Mesenchymal stem cell (in vitro differentiated cells and primary cell): ENCODE measurements around the gene NDFIP1.
"Not testable (repeated sequence)": the region's sequence is repeated elsewhere in the genome, so short reads cannot be mapped to it uniquely, and the experiment has no call there.

ENCODE experiments used
- DNase-seq: peaks from one replicate; pipeline ENCODE4 v3.0.0-alpha.2; 2013
- H2AFZ ChIP-seq: one replicate; pipeline ENCODE4 v1.6.1; 2013; ENCODE audit warnings: low read depth, mild to moderate bottlenecking, control low read depth, inconsistent platforms, low read length, moderate library complexity
- H2AK5ac ChIP-seq: 2 replicates; pipeline ENCODE4 v1.6.1; 2013; ENCODE audit warnings: low read length, moderate library complexity, mild to moderate bottlenecking, inconsistent platforms; ENCODE audit not compliant: severe bottlenecking
- H2BK120ac ChIP-seq: one replicate; pipeline ENCODE4 v1.6.1; 2013; ENCODE audit warnings: low read depth, mild to moderate bottlenecking, inconsistent platforms, low read length, moderate library complexity
- H2BK12ac ChIP-seq, 2 experiments: one replicate each; pipeline ENCODE4 v1.6.1; 2013; ENCODE audit warnings: inconsistent platforms in 2 of 2, low read length in 2 of 2, mild to moderate bottlenecking in 2 of 2, moderate library complexity in 2 of 2, control low read depth in 1 of 2
- H2BK15ac ChIP-seq: one replicate; pipeline ENCODE4 v1.6.1; 2013; ENCODE audit warnings: mild to moderate bottlenecking, low read depth, inconsistent platforms; ENCODE audit not compliant: poor library complexity, severe bottlenecking
- H2BK5ac ChIP-seq: 2 replicates; pipeline ENCODE4 v1.6.1; 2013; ENCODE audit warnings: low read depth, mild to moderate bottlenecking, low read length, control low read depth, inconsistent platforms; ENCODE audit not compliant: poor library complexity, severe bottlenecking
- H3K14ac ChIP-seq, 2 experiments: one replicate each; pipeline ENCODE4 v1.6.1; 2013; ENCODE audit warnings: inconsistent platforms in 2 of 2, low read length in 2 of 2, control low read depth in 1 of 2, mild to moderate bottlenecking in 1 of 2, moderate library complexity in 1 of 2
- H3K18ac ChIP-seq, 2 experiments: one replicate each; pipeline ENCODE4 v1.6.1; 2013; ENCODE audit warnings: inconsistent platforms in 2 of 2, low read length in 2 of 2, control low read depth in 1 of 2, low read depth in 1 of 2, mild to moderate bottlenecking in 1 of 2
- H3K23ac ChIP-seq, 2 experiments: one replicate each; pipeline ENCODE4 v1.6.1; 2013; ENCODE audit warnings: inconsistent platforms in 2 of 2, low read length in 2 of 2, mild to moderate bottlenecking in 2 of 2, moderate library complexity in 2 of 2, control low read depth in 1 of 2
- H3K27ac ChIP-seq: 2 replicates; pipeline ENCODE4 v1.5.1; 2013; ENCODE audit warnings: mild to moderate bottlenecking, moderate library complexity, low read length, control low read depth, inconsistent platforms; ENCODE audit not compliant: poor library complexity, severe bottlenecking
- H3K27me3 ChIP-seq, 2 experiments: 2 replicates each; pipeline versions ENCODE4 v1.6.1 to v1.7.0; 2013; ENCODE audit warnings: low read length in 2 of 2, mild to moderate bottlenecking in 2 of 2, moderate library complexity in 2 of 2, control low read depth in 1 of 2, inconsistent platforms in 1 of 2; ENCODE audit not compliant: control insufficient read depth in 1 of 2, insufficient read depth in 1 of 2
- H3K36me3 ChIP-seq, 2 experiments: 2 replicates each; pipeline versions ENCODE4 v1.6.1 to v1.7.0; 2013; ENCODE audit warnings: low read length in 2 of 2, control low read depth in 1 of 2, inconsistent platforms in 1 of 2, low read depth in 1 of 2, mild to moderate bottlenecking in 1 of 2; ENCODE audit not compliant: insufficient read depth in 2 of 2, control insufficient read depth in 1 of 2
- H3K4ac ChIP-seq, 2 experiments: one replicate each; pipeline ENCODE4 v1.6.1; 2013; ENCODE audit warnings: inconsistent platforms in 2 of 2, low read length in 2 of 2, mild to moderate bottlenecking in 2 of 2, moderate library complexity in 2 of 2, control low read depth in 1 of 2, low read depth in 1 of 2
- H3K4me1 ChIP-seq: 2 replicates; pipeline ENCODE4 v1.6.1; 2013; ENCODE audit warnings: low read depth, low read length, control low read depth; ENCODE audit not compliant: control insufficient read depth, insufficient read depth
- H3K4me2 ChIP-seq: 2 replicates; pipeline ENCODE4 v1.6.1; 2013; ENCODE audit warnings: low read length, mild to moderate bottlenecking, inconsistent platforms; ENCODE audit not compliant: poor library complexity, severe bottlenecking
- H3K4me3 ChIP-seq, 2 experiments: 2 replicates each; pipeline versions ENCODE4 v1.5.1 to v1.7.0; 2013; ENCODE audit warnings: low read length in 2 of 2, mild to moderate bottlenecking in 2 of 2, control low read depth in 1 of 2, low read depth in 1 of 2; ENCODE audit not compliant: insufficient read depth in 1 of 2
- H3K79me1 ChIP-seq: replicated peaks from 2 replicates; pipeline ENCODE4 v1.6.1; 2013; ENCODE audit warnings: mild to moderate bottlenecking, control low read depth, low read length, inconsistent platforms; ENCODE audit not compliant: poor library complexity, severe bottlenecking
- H3K9ac ChIP-seq: 2 replicates; pipeline ENCODE4 v1.7.0; 2013; ENCODE audit warnings: mild to moderate bottlenecking, low read length, moderate library complexity
- H3K9me3 ChIP-seq: 2 replicates; pipeline ENCODE4 v1.7.0; 2013; ENCODE audit warnings: mild to moderate bottlenecking, low read length; ENCODE audit not compliant: control insufficient read depth
- H4K8ac ChIP-seq: one replicate; pipeline ENCODE4 v1.6.1; 2013; ENCODE audit warnings: inconsistent platforms, mild to moderate bottlenecking, low read length, moderate library complexity
- H4K91ac ChIP-seq: one replicate; pipeline ENCODE4 v1.6.1; 2013; ENCODE audit warnings: mild to moderate bottlenecking, low read length, inconsistent platforms
- WGBS: methylation state at CpG from one replicate; pipeline ENCODE4 v1.1.7; 2013; ENCODE audit warnings: mixed read lengths; 5-methylcytosine and 5-hydroxymethylcytosine counted together

The NDFIP1 gene

GRCh38 chr5:142154449-142154841, 45.9 kb downstream of the NDFIP1 start:
- not testable (repeated sequence) for H3K18ac ChIP-seq, H2BK15ac ChIP-seq, H3K23ac ChIP-seq, H3K4me2 ChIP-seq, H2AFZ ChIP-seq, H3K9ac ChIP-seq, H3K4me3 ChIP-seq, H4K91ac ChIP-seq, H3K4ac ChIP-seq, H3K27ac ChIP-seq, H4K8ac ChIP-seq, H2BK12ac ChIP-seq, H2AK5ac ChIP-seq, H2BK120ac ChIP-seq, H3K4me1 ChIP-seq, H3K14ac ChIP-seq, H3K79me1 ChIP-seq, H2BK5ac ChIP-seq, DNase-seq, H3K27me3 ChIP-seq, H3K9me3 ChIP-seq
- WGBS = 62% methylated on average over 5 of the region's 12 CpGs
- H3K36me3 ChIP-seq = peaks cover 3 to 67% of the 10 kb centered on the region in 2 experiments

- no peak overlapping the region for H3K23ac ChIP-seq
- no peak for DNase-seq
- no peaks in the 10 kb centered on the region for H3K79me1 ChIP-seq
- H3K36me3 ChIP-seq = peaks cover 0 to 49% of the 10 kb centered on the region in 2 experiments
- H3K18ac ChIP-seq = no peak overlapping the region
- no peak overlapping the region for H2AK5ac ChIP-seq
- no peak overlapping the region for H2BK5ac ChIP-seq
- WGBS = 0% methylated on average over 1 of the region's 5 CpGs
- H3K9me3 ChIP-seq = no peaks in the 10 kb centered on the region
- no peak overlapping the region for H3K4me2 ChIP-seq
- H4K91ac ChIP-seq = no peak overlapping the region
- no peak overlapping the region for H2AFZ ChIP-seq
- peaks cover 2% of the 10 kb centered on the region for H3K4me1 ChIP-seq
- no peak overlapping the region for H3K14ac ChIP-seq
- H3K9ac ChIP-seq = no peak overlapping the region
- H3K4ac ChIP-seq = no peak overlapping the region
- no peak overlapping the region for H3K27ac ChIP-seq
- no peak overlapping the region for H4K8ac ChIP-seq
- no peak overlapping the region for H2BK12ac ChIP-seq
- H2BK120ac ChIP-seq = no peak overlapping the region
- no peaks in the 10 kb centered on the region for H3K27me3 ChIP-seq
- no peak overlapping the region for H3K4me3 ChIP-seq
- H2BK15ac ChIP-seq = no peak overlapping the region
Observed at GRCh38 chr5:142156839-142157463, 48.4 kb downstream of the NDFIP1 start.

GRCh38 chr5:142159354-142159753, 50.8 kb downstream of the NDFIP1 start:
- no peak overlapping the region for H2BK15ac ChIP-seq
- H3K14ac ChIP-seq = no peak overlapping the region

GRCh38 chr5:142164315-142164714, 55.7 kb downstream of the NDFIP1 start:
- Histone ChIP-seq H3K27me3 (no peaks in the 10 kb centered on the region), H3K36me3 (no peaks in the 10 kb centered on the region), H3K18ac (no peak overlapping the region), H4K91ac (no peak overlapping the region), H2AK5ac (no peak overlapping the region), H3K4me1 (no peaks in the 10 kb centered on the region), H3K23ac (no peak overlapping the region), H4K8ac (no peak overlapping the region), H2BK5ac (no peak overlapping the region), H3K4me2 (no peak overlapping the region), H2BK120ac (no peak overlapping the region), H3K9me3 (no peaks in the 10 kb centered on the region), H3K9ac (no peak overlapping the region), H2BK15ac (no peak overlapping the region), H2AFZ (no peak overlapping the region), H2BK12ac (no peak overlapping the region), H3K4ac (no peak overlapping the region), H3K79me1 (no peaks in the 10 kb centered on the region), H3K27ac (no peak overlapping the region), H3K14ac (no peak overlapping the region), H3K4me3 (no peak overlapping the region)
- WGBS = 89% methylated on average over 4 of the region's 5 CpGs
- no peak for DNase-seq

More at GRCh38 chr5:142159354-142159753, 50.8 kb downstream of the NDFIP1 start:
- Histone ChIP-seq H2BK12ac (no peak overlapping the region), H3K9me3 (no peaks in the 10 kb centered on the region), H2AK5ac (no peak overlapping the region), H4K91ac (no peak overlapping the region), H3K27ac (no peak overlapping the region), H3K79me1 (no peaks in the 10 kb centered on the region), H3K4me1 (peaks cover 2% of the 10 kb centered on the region), H3K4ac (no peak overlapping the region), H2BK120ac (no peak overlapping the region), H3K23ac (no peak overlapping the region), H2AFZ (no peak overlapping the region), H3K18ac (no peak overlapping the region), H3K36me3 (peaks cover 0 to 30% of the 10 kb centered on the region in 2 experiments), H3K9ac (no peak overlapping the region), H3K4me2 (no peak overlapping the region), H3K27me3 (no peaks in the 10 kb centered on the region), H2BK5ac (no peak overlapping the region), H4K8ac (no peak overlapping the region), H3K4me3 (no peak overlapping the region)
- DNase-seq = no peak
